Stimulated activated CD8-positive, alpha-beta memory T cell treated with anti-CD3 and anti-CD28 coated beads, Interleukin-7, amount 100 ng/mL, for 4 hours (primary cell): Measurements from ENCODE around the gene ATN1.

Source experiments
- DNase-seq, 2 donors: peaks; one replicate each; pipeline ENCODE4 v3.0.0-alpha.2; 2020; ENCODE audit warnings: low read depth in 2 of 2

Gene ATN1

DNA sequence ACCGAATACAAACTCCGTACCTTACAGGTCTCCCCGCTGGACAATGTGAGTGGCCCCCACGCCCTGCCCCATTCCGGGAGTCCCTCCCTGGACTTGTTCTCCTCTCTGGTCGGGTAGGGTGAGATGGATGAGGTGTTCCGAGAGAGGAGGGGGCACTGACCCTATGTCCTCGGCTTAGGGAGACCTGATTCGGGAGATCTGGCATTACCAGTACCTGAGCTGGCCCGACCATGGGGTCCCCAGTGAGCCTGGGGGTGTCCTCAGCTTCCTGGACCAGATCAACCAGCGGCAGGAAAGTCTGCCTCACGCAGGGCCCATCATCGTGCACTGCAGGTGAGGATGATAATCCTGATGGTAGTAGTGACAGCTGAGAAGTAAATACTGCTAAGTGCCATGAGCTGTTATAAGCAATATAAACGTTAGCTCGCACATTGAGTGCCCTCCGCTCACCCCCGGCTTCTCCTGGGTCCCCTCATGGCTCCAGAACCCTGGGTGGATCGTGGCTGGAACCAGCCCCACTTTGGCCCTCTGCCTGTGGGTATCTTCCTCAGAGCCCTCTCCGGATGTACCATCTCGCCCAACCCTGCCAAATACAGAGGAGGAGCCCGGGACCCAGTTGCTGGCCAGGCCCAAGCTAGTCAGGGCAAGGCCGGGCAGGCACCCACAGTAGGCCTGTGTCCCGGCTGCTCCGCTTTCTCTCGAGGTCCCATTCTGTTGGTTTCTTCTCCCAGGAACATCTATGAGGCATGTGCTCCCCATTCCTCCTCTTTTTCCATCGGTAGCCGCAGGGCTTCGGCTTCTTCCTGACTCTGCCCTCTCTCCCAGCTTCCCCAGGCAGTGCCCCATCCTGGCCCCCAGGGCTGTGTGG lies 30.2 kb downstream of the ATN1 start:
- no peak for DNase-seq

DNA sequence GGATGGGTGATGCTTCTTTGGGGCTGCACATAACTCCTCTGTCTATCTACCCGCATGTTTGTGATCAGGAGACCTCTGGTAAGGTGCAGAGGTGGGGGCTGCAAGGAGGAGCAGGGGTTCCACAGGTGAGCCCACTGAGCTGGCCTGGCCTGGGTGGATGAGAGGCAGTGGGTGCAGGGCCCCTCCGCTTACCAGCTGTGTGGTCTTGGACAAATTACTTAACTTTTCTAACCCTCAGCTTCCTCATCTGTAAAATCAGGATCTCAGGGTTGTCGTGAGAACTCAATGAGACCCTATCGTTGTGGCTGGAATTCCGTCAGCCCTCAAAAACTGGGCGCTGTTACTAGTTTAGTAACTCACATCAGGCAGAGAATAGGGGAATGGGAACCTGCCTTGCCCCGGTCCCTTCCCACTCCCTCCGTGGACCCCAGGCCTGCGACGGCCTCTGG lies 30.9 kb downstream of the ATN1 start:
- no peak for DNase-seq

GRCh38 chr12:6959058-6959804 lies 31.5 kb downstream of the ATN1 start:
- DNase-seq, result peak; percentile 63 to 66

GRCh38 chr12:6959805-6960592 lies 32.2 kb downstream of the ATN1 start:
- DNase-seq, result no peak

DNA sequence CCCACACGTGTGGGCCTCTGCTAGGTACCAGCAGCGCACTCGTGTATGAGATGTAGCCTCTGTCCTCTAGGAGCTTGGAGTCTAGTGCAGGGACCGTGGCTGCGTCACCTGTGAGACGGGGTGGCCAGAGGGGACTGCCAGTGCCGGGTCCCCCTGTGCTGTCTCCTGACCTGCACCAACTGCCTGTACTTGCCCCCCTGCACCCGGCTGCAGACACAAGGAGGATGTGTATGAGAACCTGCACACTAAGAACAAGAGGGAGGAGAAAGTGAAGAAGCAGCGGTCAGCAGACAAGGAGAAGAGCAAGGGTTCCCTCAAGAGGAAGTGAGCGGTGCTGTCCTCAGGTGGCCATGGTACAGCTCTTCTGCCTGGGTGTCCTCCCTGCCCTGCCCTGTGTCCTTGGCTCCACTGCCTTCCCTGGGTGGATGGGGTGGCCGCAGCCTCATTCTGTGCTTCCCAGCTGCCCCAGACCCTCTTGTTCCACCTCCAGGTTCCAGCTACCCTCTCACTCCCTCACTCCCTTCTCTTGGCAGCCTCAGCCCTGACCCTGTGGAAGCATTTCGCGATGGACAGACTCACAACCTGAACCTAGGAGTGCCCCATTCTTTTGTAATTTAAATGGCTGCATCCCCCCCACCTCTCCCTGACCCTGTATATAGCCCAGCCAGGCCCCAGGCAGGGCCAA lies 33.0 kb downstream of the ATN1 start:
- no peak for DNase-seq

- peak; percentile 97 for DNase-seq
These were observed 33.5 kb downstream of the ATN1 start for GRCh38 chr12:6961278-6961694.

DNA sequence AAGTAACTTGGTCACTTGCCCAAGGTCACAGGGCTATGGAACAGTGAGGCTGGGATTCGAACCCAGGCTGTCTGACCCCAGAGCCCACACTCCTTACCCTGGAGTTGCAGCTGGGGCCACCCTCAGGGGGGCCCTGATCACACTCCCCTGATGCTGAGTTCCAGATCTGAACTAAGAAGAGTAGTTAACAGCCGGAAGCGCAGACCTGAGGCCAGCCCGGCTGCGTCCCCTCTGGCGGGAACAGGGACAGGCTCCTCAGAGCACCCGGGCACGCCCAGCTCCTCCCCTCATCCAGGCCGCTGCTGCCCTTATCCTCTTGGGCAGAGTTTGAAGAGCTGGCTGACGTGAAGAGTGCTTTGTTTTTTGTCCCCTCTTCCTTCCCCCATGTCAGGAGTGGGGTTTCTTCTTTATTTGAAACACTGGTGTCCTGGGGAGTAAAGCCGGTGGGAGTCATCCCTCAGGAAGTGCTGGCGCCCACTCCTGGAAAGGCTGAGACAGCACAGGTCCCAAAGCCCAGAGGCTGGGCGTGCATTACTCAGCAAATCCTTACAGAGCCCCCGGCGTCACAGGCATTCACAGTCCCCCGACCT lies 34.0 kb downstream of the ATN1 start:
- peak in 1 of 2 donors; percentile 49 for DNase-seq

GRCh38 chr12:6962285-6963015 lies 34.7 kb downstream of the ATN1 start:
- no peak for DNase-seq

DNA sequence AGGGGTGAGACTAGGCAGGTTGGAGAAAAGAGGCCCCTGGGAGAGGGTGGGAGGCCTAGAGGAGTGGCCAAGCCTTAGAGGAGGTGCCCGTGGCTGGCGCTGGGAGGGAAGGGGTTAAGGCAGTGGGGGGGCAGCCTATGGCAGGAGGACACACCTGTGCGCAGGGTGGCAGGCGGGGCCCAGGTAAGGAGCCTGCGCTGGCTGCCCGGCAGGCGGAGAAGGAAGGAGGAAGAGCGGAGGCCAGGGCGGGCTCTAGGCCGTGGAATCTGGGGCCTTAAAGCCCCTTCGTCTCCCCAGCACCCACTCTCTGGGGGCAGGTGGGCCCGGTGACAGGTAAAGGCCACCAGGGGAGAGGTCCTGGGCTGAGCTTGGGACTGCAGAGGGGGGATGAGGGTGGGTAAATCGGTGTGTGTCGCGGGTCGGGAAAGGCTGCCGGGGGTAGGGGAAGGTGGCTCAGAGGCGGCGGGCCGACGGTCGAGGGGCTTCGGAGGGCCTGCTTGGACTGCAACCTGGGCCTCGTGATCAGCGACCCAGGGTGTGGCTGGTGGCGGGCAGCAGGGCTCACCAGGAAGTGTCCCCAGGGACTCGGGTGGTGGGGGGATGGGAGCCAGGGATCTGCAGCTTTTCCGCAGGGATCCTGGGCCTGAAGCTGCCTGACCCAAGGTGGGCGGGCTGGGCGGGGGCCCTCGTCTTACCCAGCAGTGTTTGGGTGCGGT lies 35.4 kb downstream of the ATN1 start:
- DNase-seq, result no peak

- DNase-seq, result no peak
These were observed 36.1 kb downstream of the ATN1 start for GRCh38 chr12:6963791-6964413.

- no peak for DNase-seq
These were observed 36.9 kb downstream of the ATN1 start for GRCh38 chr12:6964605-6965025.

DNA sequence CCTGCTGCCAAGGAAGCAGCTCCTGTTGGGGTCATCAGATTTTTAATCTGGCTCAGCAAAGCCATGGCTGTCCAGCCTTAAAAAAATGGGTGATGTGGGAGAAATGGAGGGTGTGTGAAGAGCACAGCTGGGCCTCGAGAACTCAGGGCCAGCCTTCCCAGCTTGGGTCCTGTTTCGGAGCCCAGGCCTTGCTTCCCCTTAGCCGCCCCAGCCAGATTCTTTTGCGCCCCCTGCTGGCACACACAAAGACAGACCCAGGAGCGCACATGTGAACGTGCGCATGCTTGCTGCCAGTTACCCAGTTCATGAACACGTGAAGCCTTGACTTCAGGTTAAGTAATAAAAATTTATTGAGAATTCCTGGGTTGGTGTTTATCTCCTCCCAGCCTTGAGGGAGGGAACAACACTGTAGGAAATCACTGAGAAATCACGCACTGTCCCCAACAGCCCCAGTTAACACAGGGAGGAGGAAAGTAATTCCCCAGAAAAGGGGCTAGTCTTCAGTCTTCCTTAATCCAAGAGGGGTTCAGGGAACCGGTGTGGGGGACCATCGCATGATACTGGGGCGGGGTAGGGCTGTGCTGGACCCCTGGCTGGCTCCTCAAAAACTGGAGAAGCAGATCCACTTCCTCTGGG lies 37.4 kb downstream of the ATN1 start:
- DNase-seq, result peak; percentile 79 to 84

GRCh38 chr12:6965714-6966113 lies 38.0 kb downstream of the ATN1 start:
- DNase-seq, result no peak

DNA sequence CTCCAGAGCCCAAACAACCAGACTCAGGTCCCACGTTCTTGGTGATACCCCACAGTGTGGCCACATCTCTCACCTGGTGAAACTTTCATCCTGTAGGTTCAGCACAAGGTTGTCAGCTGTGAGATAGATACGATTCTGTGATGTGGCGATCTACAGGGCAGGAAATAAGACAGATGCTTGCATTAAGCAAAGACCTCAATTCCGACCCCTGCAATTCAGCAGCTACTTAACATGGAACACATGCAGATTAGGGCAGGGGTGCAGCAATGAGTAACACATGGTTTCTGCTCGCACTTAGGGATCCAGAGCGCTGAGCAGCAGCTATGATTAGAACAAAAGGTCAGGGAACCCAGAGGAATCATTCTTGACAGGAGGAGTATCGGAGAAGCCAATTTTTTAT lies 38.6 kb downstream of the ATN1 start:
- DNase-seq, result no peak

- no peak for DNase-seq
These were observed 39.9 kb downstream of the ATN1 start for GRCh38 chr12:6967651-6968100.

DNA sequence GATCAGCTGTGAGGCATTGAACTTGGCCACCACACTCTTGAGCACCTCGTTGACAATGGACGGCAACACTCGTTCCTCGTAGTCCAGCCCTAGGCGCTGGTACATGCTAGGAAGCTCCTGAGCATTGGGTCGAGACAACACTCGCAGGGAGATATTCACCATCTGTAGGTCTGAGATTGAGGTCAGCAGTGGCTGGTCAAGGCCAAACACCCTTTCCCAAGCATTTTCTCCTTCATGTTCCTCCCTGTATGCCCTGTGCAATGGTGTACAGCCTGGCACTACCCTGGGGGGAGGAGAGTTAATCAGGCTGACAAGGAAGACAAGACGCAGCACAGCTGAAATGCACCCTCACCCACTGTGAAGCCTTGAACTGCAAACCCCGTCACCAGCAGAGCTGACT lies 40.7 kb downstream of the ATN1 start:
- DNase-seq, result no peak

DNA sequence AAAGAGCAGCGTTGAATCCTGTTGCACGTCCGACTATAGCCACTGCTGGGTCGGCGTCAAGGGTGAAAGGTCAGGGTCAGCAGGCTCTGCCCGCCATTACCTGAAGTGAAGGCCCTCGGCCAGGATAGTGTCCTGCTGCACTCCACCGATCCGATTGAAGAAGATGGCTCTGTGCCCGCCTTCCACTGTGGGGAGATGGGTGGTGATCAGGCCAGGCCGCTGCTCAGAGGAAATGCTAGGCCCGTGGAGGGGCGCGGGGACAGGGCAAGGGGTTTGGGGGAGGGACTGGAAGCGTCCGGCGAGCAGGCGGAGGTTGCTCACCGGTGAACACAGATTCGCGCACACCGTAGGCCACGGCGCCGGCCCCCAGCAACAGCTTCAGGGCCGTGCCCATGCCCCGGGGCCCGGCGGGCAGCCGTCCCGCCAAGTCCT lies 42.4 kb downstream of the ATN1 start:
- DNase-seq, result no peak

GRCh38 chr12:6974180-6974579 lies 46.4 kb downstream of the ATN1 start:
- DNase-seq, result no peak
